Adipose tissue (tissue), 3 donors: ENCODE results near the gene LIPA. TPM values are rescaled to one million over a fixed set of nuclear protein-coding genes. Genes with fewer than 3 reads are reported as not detected.
"Not testable (repeated sequence)": the region's sequence is repeated elsewhere in the genome, so short reads cannot be mapped to it uniquely, and the experiment has no call there.

Experiments
- H3K27ac ChIP-seq: one replicate; pipeline ENCODE4 v1.5.1; 2013; ENCODE audit warnings: low read depth, low read length
- WGBS, 3 donors: extraction: QIAGEN DNeasy Blood & Tissue Kit; methylation state at CpG; one replicate each; pipeline ENCODE4 v1.1.7; 2013; 5-methylcytosine and 5-hydroxymethylcytosine counted together
- polyA plus RNA-seq, 3 donors: library from polyadenylated mRNA; stranded (reverse); fragments of 200-250 nt; gene quantifications; one replicate each; pipeline ENCODE4 v1.2.3, GENCODE V29; 2013
- donor health status: healthy with polysubstance abuse.
- donor health status: Bipolar disorder and iron deficiency.
- donor health status: healthy.

LIPA gene
- polyA plus RNA-seq, 3 donors = 19.2 to 45.2 (median 34.5) TPM

GRCh38 chr10:89274928-89275327 is 23.4 kb upstream of the LIPA start:
- H3K27ac ChIP-seq = no peak overlapping the region
- 44 to 51% (median 48%) methylated on average over 3 of the region's 3 CpGs for WGBS, 3 donors

- no peak overlapping the region for H3K27ac ChIP-seq
- 70 to 90% (median 90%) methylated on average over 2 of the region's 2 CpGs for WGBS, 3 donors
These were observed 22.1 kb upstream of the LIPA start for GRCh38 chr10:89273680-89274079.

- H3K27ac ChIP-seq = no peak overlapping the region
- WGBS, 3 donors = 88 to 97% (median 93%) methylated on average over 2 of the region's 2 CpGs
These were observed 20.0 kb upstream of the LIPA start for GRCh38 chr10:89271532-89271931.

- H3K27ac ChIP-seq = no peak overlapping the region
These were observed 18.5 kb upstream of the LIPA start for GRCh38 chr10:89270153-89270483.

- no peak overlapping the region for H3K27ac ChIP-seq
- WGBS, 3 donors = 83 to 91% (median 89%) methylated on average over 3 of the region's 3 CpGs
These were observed 18.0 kb upstream of the LIPA start for GRCh38 chr10:89269433-89270152.

- no peak overlapping the region for H3K27ac ChIP-seq
- 55 to 78% (median 63%) methylated on average over 1 of the region's 1 CpG for WGBS, 3 donors
These were observed 15.3 kb upstream of the LIPA start for GRCh38 chr10:89266721-89267453.

- 89 to 97% (median 91%) methylated on average over 1 of the region's 1 CpG for WGBS, 3 donors
- H3K27ac ChIP-seq = no peak overlapping the region
These were observed 12.0 kb upstream of the LIPA start for GRCh38 chr10:89263531-89263930.

GRCh38 chr10:89263091-89263490 is 11.5 kb upstream of the LIPA start:
- H3K27ac ChIP-seq = no peak overlapping the region
- WGBS, 3 donors = 75 to 100% (median 87%) methylated on average over 1 of the region's 1 CpG

GRCh38 chr10:89262086-89263051 is 10.8 kb upstream of the LIPA start:
- WGBS, 3 donors = 69 to 84% (median 72%) methylated on average over 5 of the region's 5 CpGs

GRCh38 chr10:89258881-89259280 is 7.3 kb upstream of the LIPA start:
- no peak overlapping the region for H3K27ac ChIP-seq
- WGBS, 3 donors = 63 to 81% (median 68%) methylated on average over 1 of the region's 1 CpG

More at GRCh38 chr10:89262086-89263051, 10.8 kb upstream of the LIPA start:
- H3K27ac ChIP-seq = no peak overlapping the region

- WGBS, 3 donors = 56 to 65% (median 60%) methylated on average over 2 of the region's 2 CpGs
- H3K27ac ChIP-seq = no peak overlapping the region
These were observed 6.0 kb upstream of the LIPA start for GRCh38 chr10:89257581-89257980.

GRCh38 chr10:89256962-89257361 is 5.4 kb upstream of the LIPA start:
- no peak overlapping the region for H3K27ac ChIP-seq
- 39 to 77% (median 75%) methylated on average over 1 of the region's 1 CpG for WGBS, 3 donors

GRCh38 chr10:89256340-89256739 is 4.8 kb upstream of the LIPA start:
- 67 to 78% (median 76%) methylated on average over 3 of the region's 3 CpGs for WGBS, 3 donors
- no peak overlapping the region for H3K27ac ChIP-seq

GRCh38 chr10:89255793-89256192 is 4.2 kb upstream of the LIPA start:
- H3K27ac ChIP-seq = no peak overlapping the region

- 72 to 89% (median 85%) methylated on average over 2 of the region's 2 CpGs for WGBS, 3 donors
- H3K27ac ChIP-seq = not testable (repeated sequence)
These were observed 3.6 kb upstream of the LIPA start for GRCh38 chr10:89255091-89255579.

GRCh38 chr10:89252225-89252585 is 630 bp upstream of the LIPA start:
- H3K27ac ChIP-seq = no peak overlapping the region
- WGBS, 3 donors = 91 to 94% (median 93%) methylated on average over 2 of the region's 2 CpGs

GRCh38 chr10:89250865-89251408 is 638 bp downstream of the LIPA start:
- no peak overlapping the region for H3K27ac ChIP-seq
- WGBS, 3 donors = 18 to 24% (median 21%) methylated on average over 13 of the region's 13 CpGs

- no peak overlapping the region for H3K27ac ChIP-seq
- WGBS, 3 donors = 65 to 72% (median 68%) methylated on average over 3 of the region's 3 CpGs
These were observed 2.6 kb downstream of the LIPA start for GRCh38 chr10:89248990-89249389.

- not testable (repeated sequence) for H3K27ac ChIP-seq
These were observed 4.0 kb downstream of the LIPA start for GRCh38 chr10:89247623-89248022.

More at GRCh38 chr10:89247623-89248022, 4.0 kb downstream of the LIPA start:
- 98 to 100% (median 98%) methylated on average over 2 of the region's 2 CpGs for WGBS, 3 donors
